NB4 (cell line): ENCODE results near the gene PSMB1.

Experiments used
- CTCF ChIP-seq: IDR thresholded peaks from one replicate; pipeline ENCODE4 v1.5.1; 2012; ENCODE audit warnings: low read depth, low read length
- MAX ChIP-seq: IDR thresholded peaks from 2 replicates; pipeline ENCODE4 v1.6.1; 2011; ENCODE audit warnings: low read depth, low read length
- POLR2A ChIP-seq: IDR thresholded peaks from 2 replicates; pipeline ENCODE4 v1.6.1; 2011; ENCODE audit warnings: mild to moderate bottlenecking; ENCODE audit not compliant: insufficient read length; ENCODE audit errors: extremely low read depth

GRCh38 chr6:170542031-170542719 is 10.9 kb downstream of the PSMB1 start:
- TF ChIP-seq POLR2A (no peak), MAX (no peak), CTCF (no peak)
